Measurements from ENCODE around the gene ADAM17. TPM values are rescaled to one million over a fixed set of nuclear protein-coding genes. Genes with fewer than 3 reads are reported as not detected.

ADAM17 gene
- polyA plus RNA-seq, 1 donor: 21.1 TPM

DNA sequence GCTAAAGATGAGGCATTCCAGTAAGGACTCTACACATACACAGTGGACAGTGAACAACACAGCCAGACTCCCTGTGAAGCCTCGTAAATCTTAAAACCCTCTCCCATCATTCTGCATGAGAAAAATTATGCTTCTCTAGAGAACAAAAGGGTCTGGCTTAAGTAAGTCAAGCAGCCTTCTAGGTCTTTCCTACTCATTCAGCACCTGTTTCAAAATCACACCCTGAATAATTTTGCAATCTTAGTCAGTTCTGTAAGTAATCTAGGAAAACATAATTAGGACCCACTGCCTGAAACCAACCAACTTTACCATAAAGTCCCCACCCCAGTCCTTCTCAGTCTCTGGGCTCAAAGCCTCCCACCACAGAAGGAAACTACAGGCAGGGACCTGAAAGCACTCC, 61.5 kb downstream of the ADAM17 start:
- Histone ChIP-seq H3K4me3 (ENCODE audit: low read length) (no peak overlapping the region), H3K36me3 (ENCODE audit: control insufficient read depth, insufficient read depth, low read length) (peaks cover 79% of the 10 kb centered on the region), H3K9me3 (ENCODE audit: control insufficient read depth, low read depth, low read length) (no peaks in the 10 kb centered on the region), H3K4me1 (ENCODE audit: control insufficient read depth, insufficient read depth, low read length) (no peaks in the 10 kb centered on the region), H3K27me3 (ENCODE audit: control insufficient read depth, insufficient read depth, low read length) (no peaks in the 10 kb centered on the region), H3K27ac (ENCODE audit: low read length) (no peak overlapping the region)
- WGBS (ENCODE audit: insufficient coverage, low lambda C conversion rate): no CpG with 5 or more reads among the region's 1 CpG
- DNase-seq: no peak

DNA sequence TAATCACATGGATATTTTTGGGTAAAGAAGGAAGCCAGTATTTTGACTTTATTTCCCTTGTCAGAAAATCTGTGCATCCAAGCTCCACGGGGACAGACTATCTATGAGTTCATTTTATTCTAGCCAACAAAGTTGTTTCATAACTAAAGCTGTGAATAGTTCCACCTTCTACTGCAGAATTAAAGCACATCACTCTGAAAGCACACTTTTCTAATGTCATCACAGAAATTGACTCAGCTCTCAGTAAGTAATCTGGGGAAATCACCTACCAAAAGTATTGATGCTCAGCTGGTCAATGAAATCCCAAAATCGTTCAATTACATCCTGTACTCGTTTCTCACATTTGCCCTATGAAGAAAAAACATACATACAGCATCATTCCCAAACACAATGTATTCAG, 62.2 kb downstream of the ADAM17 start:
- H3K4me3 ChIP-seq (ENCODE audit: low read length): no peak overlapping the region
- H3K4me1 ChIP-seq (ENCODE audit: control insufficient read depth, insufficient read depth, low read length): no peaks in the 10 kb centered on the region
- no peak overlapping the region for H3K27ac ChIP-seq (ENCODE audit: low read length)
- no peak for DNase-seq
- WGBS (ENCODE audit: insufficient coverage, low lambda C conversion rate): no CpG with 5 or more reads among the region's 3 CpGs
- peaks cover 83% of the 10 kb centered on the region for H3K36me3 ChIP-seq (ENCODE audit: control insufficient read depth, insufficient read depth, low read length)
- no peaks in the 10 kb centered on the region for H3K27me3 ChIP-seq (ENCODE audit: control insufficient read depth, insufficient read depth, low read length)
- H3K9me3 ChIP-seq (ENCODE audit: control insufficient read depth, low read depth, low read length): no peaks in the 10 kb centered on the region

DNA sequence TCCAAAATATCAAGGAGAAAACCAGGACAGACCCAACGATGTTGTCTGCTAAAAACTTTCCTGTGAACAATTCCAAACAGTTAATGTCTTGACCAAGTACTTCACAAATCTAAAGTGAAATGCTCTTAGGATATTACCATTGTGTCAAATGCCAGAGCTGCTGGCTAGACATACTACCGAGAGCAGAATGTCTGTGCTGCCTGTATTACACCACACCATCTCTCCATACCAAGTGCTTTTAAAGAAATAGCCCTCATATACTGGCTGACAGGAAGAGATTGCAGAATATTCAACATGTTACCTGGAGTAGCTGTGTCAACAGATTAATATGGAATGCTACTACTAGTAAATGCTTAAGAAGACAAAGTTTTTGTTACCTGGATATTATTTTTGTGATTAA, 62.7 kb downstream of the ADAM17 start:
- H3K4me1 ChIP-seq (ENCODE audit: control insufficient read depth, insufficient read depth, low read length): no peaks in the 10 kb centered on the region
- H3K36me3 ChIP-seq (ENCODE audit: control insufficient read depth, insufficient read depth, low read length): peaks cover 81% of the 10 kb centered on the region
- no peaks in the 10 kb centered on the region for H3K9me3 ChIP-seq (ENCODE audit: control insufficient read depth, low read depth, low read length)
- WGBS (ENCODE audit: insufficient coverage, low lambda C conversion rate): no CpG with 5 or more reads among the region's 2 CpGs
- DNase-seq: no peak
- no peak overlapping the region for H3K4me3 ChIP-seq (ENCODE audit: low read length)
- no peak overlapping the region for H3K27ac ChIP-seq (ENCODE audit: low read length)
- H3K27me3 ChIP-seq (ENCODE audit: control insufficient read depth, insufficient read depth, low read length): no peaks in the 10 kb centered on the region

DNA sequence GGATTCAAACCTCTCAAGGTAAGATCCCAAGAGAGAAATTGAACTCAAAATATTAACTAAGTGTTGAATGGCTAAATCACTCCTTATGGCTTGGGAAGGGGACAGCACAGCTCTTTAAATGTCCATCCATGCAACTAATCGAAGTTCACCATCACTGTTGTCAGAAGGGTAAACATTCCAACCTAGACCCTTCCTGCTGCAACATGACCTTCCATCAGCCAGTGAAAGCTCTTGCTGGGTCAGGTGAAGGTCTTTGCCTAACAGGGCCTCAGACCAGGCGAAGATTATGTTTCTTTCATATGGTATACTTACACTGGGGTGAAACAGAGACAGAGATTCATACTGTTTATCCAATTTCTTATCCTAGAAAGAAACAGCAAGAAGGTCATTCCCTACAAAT, 64.8 kb downstream of the ADAM17 start:
- H3K9me3 ChIP-seq (ENCODE audit: control insufficient read depth, low read depth, low read length): no peaks in the 10 kb centered on the region
- H3K36me3 ChIP-seq (ENCODE audit: control insufficient read depth, insufficient read depth, low read length): peaks cover 83% of the 10 kb centered on the region
- H3K27me3 ChIP-seq (ENCODE audit: control insufficient read depth, insufficient read depth, low read length): no peaks in the 10 kb centered on the region
- no peaks in the 10 kb centered on the region for H3K4me1 ChIP-seq (ENCODE audit: control insufficient read depth, insufficient read depth, low read length)
- no peak overlapping the region for H3K4me3 ChIP-seq (ENCODE audit: low read length)
- DNase-seq: no peak
- WGBS (ENCODE audit: insufficient coverage, low lambda C conversion rate): no CpG with 5 or more reads among the region's 2 CpGs
- no peak overlapping the region for H3K27ac ChIP-seq (ENCODE audit: low read length)

DNA sequence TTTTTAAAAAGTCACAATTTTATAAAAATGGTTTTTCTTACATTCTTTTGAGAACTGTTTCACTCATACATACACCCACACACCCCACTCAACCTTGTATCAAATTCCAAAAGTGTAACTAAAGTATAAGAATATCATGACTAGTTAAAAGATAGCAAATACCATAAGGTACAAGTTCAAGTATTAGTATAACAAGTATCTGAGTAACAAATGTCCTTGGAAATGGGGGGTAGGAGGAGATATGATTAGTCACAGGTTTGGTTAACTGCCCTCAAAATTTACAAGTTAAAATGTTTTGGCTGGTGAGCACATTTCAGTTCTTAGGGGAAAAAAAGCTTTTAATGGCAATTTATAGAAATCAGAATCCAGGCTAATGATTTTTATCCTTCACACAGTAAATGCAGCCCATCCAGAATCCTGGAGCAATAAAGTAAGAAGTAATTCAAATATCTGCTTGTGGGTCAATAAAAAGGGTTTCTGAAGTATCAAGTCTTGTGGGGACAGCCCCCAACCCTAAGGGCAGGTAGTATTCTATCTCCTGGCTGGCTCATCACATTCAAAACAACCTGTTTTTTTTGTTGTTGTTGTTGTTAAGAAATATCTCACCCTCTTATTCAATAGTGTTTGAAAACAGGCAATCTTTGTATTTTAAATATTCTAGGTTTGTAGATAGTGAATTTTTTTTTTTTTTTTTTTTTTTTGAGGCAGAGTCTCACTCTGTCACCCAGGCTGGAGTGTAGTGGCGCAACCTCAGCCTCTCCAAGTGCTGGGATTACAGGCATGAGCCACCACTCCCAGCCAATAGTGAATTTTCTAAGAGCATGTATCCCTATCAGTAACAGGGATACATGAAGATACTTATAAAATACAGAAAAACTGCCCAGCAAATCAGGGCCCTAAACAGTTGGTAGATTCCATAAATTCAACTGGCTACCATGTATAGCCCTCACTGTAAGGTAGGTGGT, 66.8 kb downstream of the ADAM17 start:
- no peak overlapping the region for H3K4me3 ChIP-seq (ENCODE audit: low read length)
- no peaks in the 10 kb centered on the region for H3K9me3 ChIP-seq (ENCODE audit: control insufficient read depth, low read depth, low read length)
- no CpG with 5 or more reads among the region's 1 CpG for WGBS (ENCODE audit: insufficient coverage, low lambda C conversion rate)
- peaks cover 86% of the 10 kb centered on the region for H3K36me3 ChIP-seq (ENCODE audit: control insufficient read depth, insufficient read depth, low read length)
- DNase-seq: no peak
- no peaks in the 10 kb centered on the region for H3K4me1 ChIP-seq (ENCODE audit: control insufficient read depth, insufficient read depth, low read length)
- H3K27ac ChIP-seq (ENCODE audit: low read length): no peak overlapping the region
- no peaks in the 10 kb centered on the region for H3K27me3 ChIP-seq (ENCODE audit: control insufficient read depth, insufficient read depth, low read length)

DNA sequence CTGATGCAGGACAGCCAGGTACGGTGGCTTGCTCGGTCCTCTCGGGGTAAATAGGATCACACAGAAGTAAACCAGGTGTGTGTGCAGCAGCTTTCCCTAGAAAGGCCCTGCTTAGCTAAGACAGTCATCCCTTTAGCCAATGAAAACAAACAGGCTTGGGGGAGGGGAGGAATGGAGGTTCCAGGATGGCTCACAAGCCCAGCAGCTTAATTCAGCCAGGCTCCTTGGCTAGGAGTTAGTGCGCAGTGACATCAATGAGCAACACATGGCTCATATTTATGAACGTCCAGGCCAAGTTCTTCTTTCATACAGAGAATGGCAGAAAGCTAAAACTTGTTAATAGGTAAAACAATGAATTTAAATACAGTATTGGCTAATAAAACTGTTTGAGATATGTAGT, 71.1 kb downstream of the ADAM17 start:
- no peaks in the 10 kb centered on the region for H3K9me3 ChIP-seq (ENCODE audit: control insufficient read depth, low read depth, low read length)
- no peak overlapping the region for H3K4me3 ChIP-seq (ENCODE audit: low read length)
- H3K4me1 ChIP-seq (ENCODE audit: control insufficient read depth, insufficient read depth, low read length): no peaks in the 10 kb centered on the region
- no peak for DNase-seq
- peaks cover 89% of the 10 kb centered on the region for H3K36me3 ChIP-seq (ENCODE audit: control insufficient read depth, insufficient read depth, low read length)
- H3K27me3 ChIP-seq (ENCODE audit: control insufficient read depth, insufficient read depth, low read length): no peaks in the 10 kb centered on the region
- no CpG with 5 or more reads among the region's 5 CpGs for WGBS (ENCODE audit: insufficient coverage, low lambda C conversion rate)
- no peak overlapping the region for H3K27ac ChIP-seq (ENCODE audit: low read length)

DNA sequence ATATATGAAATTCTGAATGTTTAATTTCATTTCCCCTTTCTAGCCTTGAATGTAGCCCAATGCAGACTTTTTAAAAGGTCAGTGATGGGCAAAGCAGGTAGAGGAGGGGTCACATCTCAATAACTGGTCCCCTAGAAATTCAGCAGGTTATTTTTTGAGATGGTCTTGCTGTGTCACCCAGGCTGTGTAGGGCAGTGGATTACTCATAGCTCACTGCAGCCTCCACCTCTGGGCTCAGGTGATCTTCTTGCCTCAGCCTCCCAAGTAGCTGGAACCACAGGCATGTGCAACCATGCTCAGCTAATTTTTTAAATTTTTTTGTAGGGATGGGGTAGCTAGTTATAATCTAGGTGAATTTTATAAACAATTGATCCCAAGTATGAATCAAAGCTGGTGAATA, 72.5 kb downstream of the ADAM17 start:
- DNase-seq: no peak
- Histone ChIP-seq H3K36me3 (ENCODE audit: control insufficient read depth, insufficient read depth, low read length) (peaks cover 85% of the 10 kb centered on the region), H3K9me3 (ENCODE audit: control insufficient read depth, low read depth, low read length) (no peaks in the 10 kb centered on the region), H3K27ac (ENCODE audit: low read length) (no peak overlapping the region), H3K4me1 (ENCODE audit: control insufficient read depth, insufficient read depth, low read length) (no peaks in the 10 kb centered on the region), H3K27me3 (ENCODE audit: control insufficient read depth, insufficient read depth, low read length) (no peaks in the 10 kb centered on the region), H3K4me3 (ENCODE audit: low read length) (no peak overlapping the region)

DNA sequence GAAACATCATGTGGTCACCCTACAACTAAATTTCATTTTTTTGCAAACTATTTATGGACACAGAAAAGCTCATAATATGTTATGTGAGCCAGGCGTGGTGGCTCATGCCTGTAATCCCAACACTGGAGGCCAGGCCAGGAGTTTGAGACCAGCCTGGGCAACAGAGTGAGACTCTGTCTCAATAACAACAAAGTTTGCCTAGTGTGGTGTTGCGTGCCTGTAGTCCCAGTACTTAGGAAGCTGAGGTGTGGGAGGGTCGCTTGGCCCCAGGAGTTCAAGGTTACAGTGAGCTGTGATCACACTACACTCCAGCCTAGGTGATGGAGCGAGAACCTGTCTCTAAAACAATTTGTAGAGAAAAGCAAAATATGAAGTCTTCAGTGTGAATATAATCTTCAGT, 75.5 kb downstream of the ADAM17 start:
- H3K27ac ChIP-seq (ENCODE audit: low read length): no peak overlapping the region
- H3K4me3 ChIP-seq (ENCODE audit: low read length): no peak overlapping the region
- WGBS (ENCODE audit: insufficient coverage, low lambda C conversion rate): no CpG with 5 or more reads among the region's 4 CpGs
- no peak for DNase-seq
- no peaks in the 10 kb centered on the region for H3K9me3 ChIP-seq (ENCODE audit: control insufficient read depth, low read depth, low read length)
- H3K4me1 ChIP-seq (ENCODE audit: control insufficient read depth, insufficient read depth, low read length): no peaks in the 10 kb centered on the region
- H3K27me3 ChIP-seq (ENCODE audit: control insufficient read depth, insufficient read depth, low read length): no peaks in the 10 kb centered on the region
- peaks cover 64% of the 10 kb centered on the region for H3K36me3 ChIP-seq (ENCODE audit: control insufficient read depth, insufficient read depth, low read length)

DNA sequence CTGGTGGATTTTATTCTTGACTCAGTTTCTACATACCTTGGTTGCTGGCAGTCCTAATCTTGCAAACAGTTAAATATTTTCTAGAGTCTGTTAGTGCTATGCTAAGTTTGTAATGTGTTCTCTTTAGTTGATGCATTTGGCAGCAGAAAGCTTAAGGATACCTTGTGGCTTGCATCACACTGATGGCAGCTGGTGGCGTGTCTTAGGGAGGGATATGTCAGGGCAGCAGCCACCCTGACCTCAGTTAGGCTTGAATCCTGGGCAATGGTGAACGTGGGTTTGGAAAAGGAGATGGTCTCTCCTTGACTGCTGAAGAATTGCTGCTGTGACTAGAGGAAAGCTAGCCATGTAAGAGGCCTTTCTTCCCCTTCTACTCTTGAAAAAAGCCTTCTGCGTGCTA, 77.1 kb downstream of the ADAM17 start:
- no peak overlapping the region for H3K4me3 ChIP-seq (ENCODE audit: low read length)
- H3K4me1 ChIP-seq (ENCODE audit: control insufficient read depth, insufficient read depth, low read length): peaks cover 3% of the 10 kb centered on the region
- H3K27me3 ChIP-seq (ENCODE audit: control insufficient read depth, insufficient read depth, low read length): no peaks in the 10 kb centered on the region
- H3K9me3 ChIP-seq (ENCODE audit: control insufficient read depth, low read depth, low read length): no peaks in the 10 kb centered on the region
- DNase-seq: no peak
- peaks cover 48% of the 10 kb centered on the region for H3K36me3 ChIP-seq (ENCODE audit: control insufficient read depth, insufficient read depth, low read length)
- H3K27ac ChIP-seq (ENCODE audit: low read length): no peak overlapping the region
- no CpG with 5 or more reads among the region's 3 CpGs for WGBS (ENCODE audit: insufficient coverage, low lambda C conversion rate)

DNA sequence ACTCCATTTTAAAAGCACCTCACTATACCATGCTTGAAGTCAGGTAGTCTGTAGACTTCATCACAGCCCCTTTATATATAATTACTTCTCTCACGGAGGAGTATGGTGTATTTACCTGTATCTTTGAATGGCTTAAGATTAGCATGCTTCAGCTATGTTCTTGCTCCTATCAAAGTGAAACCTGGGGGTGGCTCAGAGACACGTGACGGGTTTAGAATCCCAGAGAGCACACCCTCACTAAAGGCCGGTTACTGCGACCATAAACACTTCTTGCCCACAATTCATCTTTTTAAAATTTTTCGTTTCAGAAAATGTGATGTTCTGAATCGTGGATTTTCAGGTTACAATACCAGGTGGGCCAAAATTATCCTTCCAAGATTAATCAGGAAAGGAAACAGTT, 77.7 kb downstream of the ADAM17 start:
- Histone ChIP-seq H3K27me3 (ENCODE audit: control insufficient read depth, insufficient read depth, low read length) (no peaks in the 10 kb centered on the region), H3K4me1 (ENCODE audit: control insufficient read depth, insufficient read depth, low read length) (peaks cover 3% of the 10 kb centered on the region), H3K4me3 (ENCODE audit: low read length) (no peak overlapping the region), H3K36me3 (ENCODE audit: control insufficient read depth, insufficient read depth, low read length) (peaks cover 42% of the 10 kb centered on the region), H3K27ac (ENCODE audit: low read length) (no peak overlapping the region), H3K9me3 (ENCODE audit: control insufficient read depth, low read depth, low read length) (no peaks in the 10 kb centered on the region)
- DNase-seq: no peak
- WGBS (ENCODE audit: insufficient coverage, low lambda C conversion rate): no CpG with 5 or more reads among the region's 7 CpGs
